ENCODE measurements around the gene DXO.
"Not testable (repeated sequence)": the region's sequence is repeated elsewhere in the genome, so short reads cannot be mapped to it uniquely, and the experiment has no call there.

DXO gene

GRCh38 chr6:31979238-31979898 is 7.4 kb upstream of the DXO start:
- DNase-seq: no peak

GRCh38 chr6:31978831-31979230 is 6.9 kb upstream of the DXO start:
- no peak for DNase-seq

GRCh38 chr6:31977816-31978431 is 6.0 kb upstream of the DXO start:
- no peak for DNase-seq

- DNase-seq: not testable (repeated sequence)
Measured at GRCh38 chr6:31976065-31976464, 4.1 kb upstream of the DXO start.

- no peak for DNase-seq
Measured at GRCh38 chr6:31972709-31973350, 892 bp upstream of the DXO start.

GRCh38 chr6:31971279-31971992 is 502 bp downstream of the DXO start:
- no peak for DNase-seq

- DNase-seq: peak; percentile 78
Measured at GRCh38 chr6:31970604-31971271, 1.2 kb downstream of the DXO start.

GRCh38 chr6:31969712-31970603 is 2.0 kb downstream of the DXO start:
- no peak for DNase-seq

GRCh38 chr6:31968791-31969711 is 2.9 kb downstream of the DXO start:
- DNase-seq: no peak

GRCh38 chr6:31968326-31968725 is 3.6 kb downstream of the DXO start:
- no peak for DNase-seq

GRCh38 chr6:31967926-31968320 is 4.0 kb downstream of the DXO start:
- DNase-seq: no peak

GRCh38 chr6:31966997-31967925 is 4.7 kb downstream of the DXO start:
- DNase-seq: no peak

- no peak for DNase-seq
Measured at GRCh38 chr6:31966506-31966905, 5.4 kb downstream of the DXO start.

GRCh38 chr6:31965700-31966099 is 6.2 kb downstream of the DXO start:
- no peak for DNase-seq

GRCh38 chr6:31963921-31964320 is 8.0 kb downstream of the DXO start:
- DNase-seq: no peak

GRCh38 chr6:31961616-31962015 is 10.3 kb downstream of the DXO start:
- DNase-seq: no peak

- DNase-seq: peak; percentile 92
Measured at GRCh38 chr6:31958741-31959739, 12.9 kb downstream of the DXO start, which contains the start of the genes NELFE and SKIC2. Gene NELFE, minus strand, starts transcription at chr6:31958971. Its CDS starts 525 bp downstream, at chr6:31958446. Gene SKIC2, plus strand, starts transcription at chr6:31959175. Its CDS starts 18 bp downstream, at chr6:31959193.

GRCh38 chr6:31958412-31958740 is 13.6 kb downstream of the DXO start:
- no peak for DNase-seq

Data from DMS79 (cell line).